Head of caudate nucleus (tissue), 42 donors: Measurements from ENCODE around the gene EMSY.

ENCODE experiments used
- DNase-seq, 42 donors: peaks; one replicate each; pipeline versions ENCODE4 v3.0.0 to v3.0.0-alpha.2; 2020 to 2021; ENCODE audit warnings: mixed read lengths in 7 of 42
- intact Hi-C: fragments of 100-400 bp; cut with DNase I; formaldehyde crosslinking; loops from one replicate; pipeline ENCODE4 v1.15.0; 2022

EMSY gene

DNA sequence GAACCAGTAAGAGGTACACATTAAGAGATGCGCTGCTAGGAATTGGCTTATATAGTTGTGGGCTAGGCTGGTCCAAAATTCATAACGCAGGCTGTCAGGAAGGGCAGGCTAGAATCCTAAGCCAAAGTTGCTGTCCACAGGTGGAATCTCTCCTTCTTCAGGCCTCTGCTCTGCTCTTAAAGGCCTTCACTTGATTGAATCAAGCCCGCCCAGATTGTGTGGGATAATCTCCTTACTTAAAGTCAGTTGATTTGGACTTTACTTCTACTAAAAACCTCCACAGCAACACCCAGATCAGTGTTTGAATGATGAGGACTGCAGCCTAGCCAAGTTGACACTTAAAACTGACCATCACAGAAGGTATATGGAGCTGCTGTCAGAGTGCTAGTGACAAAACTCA lies 156.9 kb downstream of the EMSY start:
- intact Hi-C loops = no loop called here
- DNase-seq = peak in 4 of 42 donors; percentile 0 to 9 (median 2)

DNA sequence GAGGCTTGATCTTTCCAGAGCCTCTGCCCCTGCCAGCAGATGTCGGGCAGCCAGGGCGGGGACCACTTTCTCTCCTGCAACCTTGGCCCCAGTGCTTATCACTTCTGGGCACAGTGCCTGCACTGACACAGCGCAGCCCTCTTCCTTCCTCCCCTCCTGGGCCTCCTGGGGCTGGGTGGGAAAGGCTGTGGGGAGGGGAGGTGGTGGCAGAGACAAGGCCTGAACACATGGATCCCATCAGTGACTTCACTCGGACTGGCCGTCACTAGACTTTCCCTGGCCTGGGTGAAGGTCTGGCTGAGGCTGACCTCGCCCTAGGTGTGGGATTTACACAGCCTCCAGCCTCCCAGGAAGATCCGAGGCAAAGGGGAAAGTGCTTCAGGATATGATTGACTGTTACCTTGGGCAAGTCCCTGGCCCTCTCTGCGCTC lies 157.6 kb downstream of the EMSY start:
- intact Hi-C loops = no loop called here
- peak in 4 of 42 donors; percentile 3 to 34 (median 12) for DNase-seq
